Hematopoietic multipotent progenitor cell treated with erythropoietin and hydrocortisone succinate and interleukin-3 and kit ligand, for 8 days (in vitro differentiated cells): Measurements from ENCODE around the gene EXOSC5.
"Not testable (repeated sequence)": the region's sequence is repeated elsewhere in the genome, so short reads cannot be mapped to it uniquely, and the experiment has no call there.

Source experiments
- DNase-seq: peaks from one replicate; pipeline ENCODE4 v3.0.0-alpha.2; 2015

Gene EXOSC5

DNA sequence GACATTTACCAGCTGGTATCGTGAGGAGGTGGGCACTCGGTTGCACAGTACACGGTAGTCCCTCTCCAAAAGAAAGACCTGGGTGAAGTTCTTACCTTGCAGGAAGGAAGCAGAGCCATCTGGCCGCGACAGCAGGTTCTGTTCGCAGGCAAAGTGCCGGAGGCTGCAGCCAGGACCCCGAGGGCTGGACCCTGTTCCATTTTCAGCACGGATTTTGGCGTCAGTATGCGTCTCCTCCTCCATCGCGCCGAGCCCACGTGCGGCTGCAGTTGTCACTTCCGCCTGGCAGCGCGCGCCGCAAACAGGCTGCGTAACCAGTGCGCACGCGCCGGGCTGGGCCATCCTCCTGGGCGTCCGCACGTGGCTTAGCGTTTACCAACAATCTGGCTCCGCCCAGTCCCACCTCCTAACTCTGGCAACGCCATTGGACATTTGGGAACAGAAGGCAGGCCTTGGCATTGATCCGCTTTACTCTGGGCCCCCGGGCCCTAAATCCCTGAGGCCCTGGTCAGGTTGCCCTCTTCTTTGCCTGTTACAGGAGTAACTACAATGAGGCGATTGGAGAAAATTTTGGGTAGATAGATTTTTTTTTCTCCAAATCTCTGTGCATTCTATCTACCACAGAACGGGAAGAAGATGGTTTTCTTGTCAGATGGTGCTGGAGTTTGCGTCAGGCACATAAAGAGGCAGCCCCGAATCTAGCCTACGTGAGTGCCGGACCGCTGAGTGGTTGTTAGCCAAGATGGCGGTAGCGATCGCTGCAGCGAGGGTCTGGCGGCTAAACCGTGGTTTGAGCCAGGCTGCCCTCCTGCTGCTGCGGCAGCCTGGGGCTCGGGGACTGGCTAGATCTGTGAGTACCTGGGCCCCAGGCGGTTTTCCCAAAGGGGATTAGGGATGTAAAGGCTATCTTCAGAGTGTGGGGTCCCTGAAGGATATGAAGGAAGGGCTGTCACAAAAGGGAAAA, at the start of gene EXOSC5, which contains the start of gene BCKDHA:
Gene EXOSC5 (minus strand): TSS at position 274 of the 964 bp plus-strand sequence. CDS start 31 bp downstream, at position 243.
Gene BCKDHA (plus strand): TSS at position 733 of the 964 bp plus-strand sequence. CDS start 10 bp downstream, at position 743.
- DNase-seq = peak; percentile 100

- no peak for DNase-seq
Observed at GRCh38 chr19:41445575-41445974, 48.4 kb upstream of the EXOSC5 start.

GRCh38 chr19:41443813-41444455, 46.8 kb upstream of the EXOSC5 start:
- no peak for DNase-seq

DNA sequence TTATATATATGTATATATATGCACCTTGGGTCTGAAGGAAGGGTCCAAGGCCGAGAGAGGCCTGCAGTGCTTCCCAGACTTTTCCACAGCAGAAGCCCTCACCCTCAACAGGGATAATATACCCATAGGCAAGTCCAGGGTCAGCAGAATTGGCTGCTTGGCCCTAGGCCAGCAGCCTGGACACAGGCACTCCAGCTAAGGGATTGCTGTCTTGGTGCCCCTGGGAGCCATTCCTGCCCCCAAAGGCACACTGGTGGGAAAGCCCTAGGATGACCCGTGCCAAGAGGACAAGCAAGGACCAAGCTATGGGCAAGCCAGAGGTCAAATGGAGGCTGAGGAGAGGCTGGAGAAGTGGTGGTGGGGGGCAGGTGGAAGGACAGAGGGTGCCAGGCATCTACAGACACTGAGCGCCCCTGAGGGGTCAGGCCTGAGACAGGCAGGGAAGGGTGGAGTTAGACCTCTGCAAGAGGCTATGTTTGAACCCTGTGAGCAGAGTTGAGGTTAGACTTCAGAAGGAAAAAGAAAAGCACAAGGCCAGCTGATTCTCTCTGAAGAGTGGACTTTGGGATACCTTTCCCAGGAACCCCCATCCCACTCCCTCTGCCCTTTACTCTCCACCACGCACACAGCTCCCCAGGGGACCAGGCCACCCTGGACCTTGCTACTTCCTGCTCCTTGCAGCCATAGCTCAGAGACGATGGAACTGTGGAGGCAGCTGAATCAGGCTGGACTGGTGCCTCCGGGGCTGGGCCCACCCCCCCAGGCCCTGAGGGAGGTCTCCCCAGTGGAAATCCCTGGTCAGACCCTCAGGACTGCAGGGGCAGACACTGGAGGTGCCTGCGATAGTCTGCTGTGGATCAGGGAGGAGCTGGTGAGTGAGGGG, 45.6 kb upstream of the EXOSC5 start, which contains the start of gene ERICH4:
Gene ERICH4 (plus strand): TSS at position 684 of the 883 bp plus-strand sequence. CDS start 14 bp downstream, at position 698.
- DNase-seq = no peak

DNA sequence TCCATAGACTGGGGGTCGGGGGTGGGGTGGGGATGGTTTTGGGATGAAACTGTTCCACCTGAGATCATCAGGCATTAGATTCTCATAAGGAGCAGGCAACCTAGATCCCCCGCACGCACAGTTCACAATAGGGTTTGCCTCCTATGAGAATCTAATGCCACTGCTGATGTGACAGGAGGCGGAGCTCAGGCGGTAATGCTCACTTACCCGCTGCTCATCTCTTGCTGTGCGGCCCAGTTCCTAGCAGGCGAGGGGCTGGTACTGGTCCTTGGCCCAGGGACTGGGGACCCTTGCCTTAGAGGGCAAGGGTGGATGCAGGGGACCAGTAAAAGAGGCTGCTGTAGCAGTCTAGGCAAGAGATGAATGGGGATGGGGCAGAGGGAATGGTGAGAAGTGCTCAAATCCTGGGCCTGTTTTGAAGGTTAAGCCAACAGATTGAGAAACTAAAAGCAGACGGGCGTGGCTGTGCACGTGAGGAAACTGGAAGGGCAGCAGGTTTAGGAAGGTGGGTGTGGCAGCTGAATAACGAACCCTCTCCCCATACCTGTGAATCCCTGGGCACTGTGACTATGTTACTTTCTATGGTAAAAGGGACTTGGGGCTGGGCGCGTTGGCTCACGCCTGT, 44.3 kb upstream of the EXOSC5 start:
- no peak for DNase-seq

DNA sequence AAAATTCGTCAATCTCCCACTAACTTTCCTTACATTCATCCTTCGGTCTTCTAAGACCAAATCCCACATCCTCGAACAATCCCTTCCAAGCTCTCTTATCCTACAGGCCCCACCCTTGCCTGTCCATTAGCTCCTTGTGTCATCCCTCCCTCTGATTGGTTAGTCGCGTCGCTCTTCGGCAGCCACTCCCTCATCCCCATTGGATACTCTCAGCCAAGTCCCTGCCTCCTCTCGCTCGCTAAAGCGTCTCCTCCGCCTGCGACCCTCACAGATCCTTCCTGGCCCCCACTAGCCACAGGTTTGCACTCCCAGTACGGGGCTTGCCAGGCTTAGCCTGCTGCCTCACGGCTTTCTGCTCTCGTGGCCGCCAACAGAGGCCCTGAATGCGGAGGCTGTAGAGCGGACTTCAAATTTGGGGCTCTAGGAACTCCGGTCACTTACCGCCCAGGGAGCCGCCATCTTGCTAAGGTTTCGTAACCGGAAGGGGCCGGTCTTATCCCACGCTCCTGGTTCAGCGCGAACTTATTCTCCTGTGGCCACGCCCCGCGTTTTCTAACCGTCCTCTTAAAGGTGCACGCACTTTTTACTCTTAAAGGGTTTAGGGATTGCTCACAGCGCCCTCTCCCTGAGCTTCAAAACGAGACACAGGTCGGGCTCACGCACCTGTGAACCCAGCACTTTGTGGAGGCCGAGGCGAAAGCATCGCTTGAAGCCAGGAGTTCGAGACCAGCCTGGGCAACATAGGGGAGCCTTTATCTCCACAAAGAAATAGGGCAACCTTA, 42.5 kb upstream of the EXOSC5 start, which contains the start of gene DMAC2:
Gene DMAC2 (minus strand): TSS at position 472 of the 782 bp plus-strand sequence. CDS start 13 bp downstream, at position 459.
- DNase-seq = peak; percentile 100

GRCh38 chr19:41437944-41438574, 40.9 kb upstream of the EXOSC5 start:
- no peak for DNase-seq

- DNase-seq = no peak
Observed at GRCh38 chr19:41436674-41436951, 39.5 kb upstream of the EXOSC5 start.

GRCh38 chr19:41435936-41436673, 38.9 kb upstream of the EXOSC5 start:
- no peak for DNase-seq

GRCh38 chr19:41435376-41435775, 38.2 kb upstream of the EXOSC5 start:
- not testable (repeated sequence) for DNase-seq

GRCh38 chr19:41434450-41434849, 37.3 kb upstream of the EXOSC5 start:
- DNase-seq = no peak

- DNase-seq = no peak
Observed at GRCh38 chr19:41433171-41433570, 36.0 kb upstream of the EXOSC5 start.

- DNase-seq = peak; percentile 49
Observed at GRCh38 chr19:41431426-41432386, 34.5 kb upstream of the EXOSC5 start.

DNA sequence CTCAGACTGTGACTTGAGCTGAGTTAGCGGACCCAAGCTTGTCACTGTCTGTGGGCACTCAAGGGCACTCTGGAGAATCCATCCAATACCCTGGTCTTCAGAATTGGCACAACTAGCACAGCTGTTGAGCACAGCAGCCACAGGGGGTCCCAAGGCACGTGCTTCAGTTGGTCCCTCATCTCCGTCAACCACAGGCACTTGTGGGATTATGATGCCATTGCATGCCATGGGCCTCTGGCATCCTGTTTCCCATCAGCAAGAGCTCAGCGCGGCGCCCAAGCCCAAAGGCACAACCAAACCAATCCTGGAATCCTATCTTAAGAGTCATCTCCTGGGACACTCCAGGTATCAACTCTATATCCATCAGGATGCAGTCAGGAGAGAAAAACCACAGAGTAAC, 33.8 kb upstream of the EXOSC5 start:
- no peak for DNase-seq

DNA sequence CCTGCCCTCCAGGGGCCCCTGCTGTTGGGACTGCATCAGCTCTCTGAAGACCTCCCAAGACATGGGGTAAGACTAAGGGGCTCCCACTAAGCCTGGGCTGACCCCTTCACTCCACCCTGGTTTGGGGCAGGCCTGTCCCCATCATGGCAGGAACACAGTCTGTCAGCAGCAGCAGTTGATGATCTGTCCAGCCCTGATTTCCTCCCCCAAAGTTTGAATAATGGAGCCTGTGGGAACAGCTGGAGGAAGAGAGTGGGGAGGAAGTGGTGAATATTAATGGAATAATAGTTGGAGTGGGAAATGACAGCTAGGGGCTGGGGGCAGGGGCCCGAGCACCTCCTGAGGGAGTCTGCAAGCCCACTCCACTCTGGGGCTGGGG, 31.3 kb upstream of the EXOSC5 start:
- DNase-seq = no peak

DNA sequence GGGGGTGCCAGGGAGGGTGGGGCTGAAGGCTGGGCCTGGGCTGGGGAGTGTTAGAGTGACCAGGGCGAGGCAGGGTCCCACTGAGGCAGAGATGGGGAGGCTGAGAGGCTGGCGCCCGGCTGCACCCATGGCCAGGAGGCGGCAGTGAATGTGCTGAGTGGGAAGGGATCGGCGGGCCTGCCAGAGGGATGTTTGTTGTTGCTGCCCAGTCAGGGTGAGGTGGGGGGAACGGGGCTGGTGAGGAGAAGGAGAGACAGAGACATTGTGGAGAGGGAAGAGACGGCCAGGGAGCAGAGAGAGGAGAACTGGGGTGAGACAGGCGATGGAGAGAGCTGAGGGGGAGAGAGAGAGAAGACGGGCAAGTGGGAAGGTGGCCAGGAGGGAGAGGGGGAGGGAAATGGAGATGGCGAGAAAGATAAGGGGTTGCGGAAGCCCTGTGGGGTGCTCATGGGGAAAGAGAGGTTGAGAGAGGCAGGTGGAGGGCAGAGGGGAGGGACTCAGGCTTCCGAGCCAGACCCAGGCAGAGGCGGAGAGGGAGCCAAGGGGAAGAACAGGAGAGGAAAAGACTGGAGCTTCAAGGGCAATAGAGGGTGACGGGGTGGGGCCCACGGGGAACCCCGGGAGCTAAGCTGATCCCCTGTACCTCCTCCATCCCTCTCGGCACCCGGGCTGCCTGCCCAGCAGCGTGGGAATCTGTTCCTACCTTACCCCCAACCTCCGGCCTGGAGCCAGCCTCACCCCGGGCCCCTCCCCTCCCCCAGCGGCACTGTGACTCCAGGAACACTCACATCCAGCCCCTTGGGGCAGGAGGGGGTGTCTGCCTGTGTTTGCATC, 30.7 kb upstream of the EXOSC5 start:
- DNase-seq = peak; percentile 51

DNA sequence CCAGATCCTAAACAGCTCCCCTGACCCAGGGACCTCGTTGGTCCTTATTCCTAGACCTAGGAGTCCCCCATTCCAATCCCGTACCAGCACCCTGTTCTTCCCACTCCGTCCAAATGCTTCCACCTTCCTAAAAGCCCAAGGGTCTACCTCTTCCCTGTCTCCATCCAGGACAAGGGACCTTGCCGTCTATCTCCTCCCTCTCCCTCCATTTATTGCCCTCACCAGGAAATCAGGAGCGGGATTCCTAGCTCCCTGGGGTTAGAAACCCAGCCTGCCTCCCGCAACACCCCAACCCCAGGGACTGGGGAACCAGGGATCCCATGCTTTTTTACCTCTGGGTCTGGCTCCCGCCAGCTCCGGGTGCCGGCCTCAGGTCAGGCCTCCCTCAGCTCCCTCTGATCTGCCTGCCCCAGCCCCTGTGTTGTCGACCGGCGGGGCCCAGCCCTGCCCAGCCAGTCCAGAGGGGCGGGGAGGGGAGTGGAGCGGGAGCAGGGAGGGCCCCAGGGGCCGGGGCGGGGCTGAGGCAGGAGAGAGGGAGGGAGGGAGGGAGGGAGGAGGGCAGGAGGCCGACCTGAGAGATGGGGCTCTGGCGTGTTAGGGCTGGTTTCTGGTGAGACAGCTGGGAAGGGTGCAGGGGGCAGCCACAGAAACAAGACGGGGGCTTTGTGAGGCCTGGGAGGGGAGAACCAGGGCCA, 29.9 kb upstream of the EXOSC5 start, which contains the start of gene B3GNT8:
Gene B3GNT8 (minus strand): TSS at position 423 of the 695 bp plus-strand sequence. CDS start 596 bp downstream, outside the sequence.
- peak; percentile 74 for DNase-seq
